OCI-LY3 (cell line): ENCODE results near the gene RPAP3.

Source experiments
- H2AFZ ChIP-seq: fragments of 200-600, 300-600 bp; shearing (Covaris generic); 2 replicates; pipeline ENCODE4 v1.6.0; 2014; ENCODE audit warnings: antibody characterized with exemption, low read depth, low read length
- H3K27ac ChIP-seq: fragments of 200-600, 300-600 bp; sonication (generic); 2 replicates; pipeline ENCODE4 v1.5.1; 2014; ENCODE audit warnings: mild to moderate bottlenecking, low read length, moderate library complexity, mixed read lengths
- H3K27me3 ChIP-seq: fragments of 200-600, 300-600 bp; sonication (generic); 2 replicates; pipeline ENCODE4 v1.6.1; 2014; ENCODE audit warnings: low read depth, low read length, mixed read lengths
- H3K36me3 ChIP-seq: fragments of 200-600, 300-600 bp; sonication (generic); replicated peaks from 2 replicates; pipeline ENCODE3; 2014; ENCODE audit warnings: low read depth, low read length, mixed read lengths
- H3K4me1 ChIP-seq: fragments of 300-600, 200-600 bp; sonication (generic); 2 replicates; pipeline ENCODE4 v1.6.1; 2014; ENCODE audit warnings: low read length, mixed read lengths
- H3K4me2 ChIP-seq: fragments of 200-600, 300-600 bp; sonication (generic); 2 replicates; pipeline ENCODE4 v1.6.1; 2014; ENCODE audit warnings: low read length, mixed read lengths
- H3K4me3 ChIP-seq: fragments of 300-600, 200-600 bp; sonication (generic); 2 replicates; pipeline ENCODE4 v1.5.1; 2014; ENCODE audit warnings: antibody characterized with exemption, mild to moderate bottlenecking, low read length, moderate library complexity
- H3K79me2 ChIP-seq: fragments of 300-600, 200-600 bp; shearing (Covaris generic); 2 replicates; pipeline ENCODE4 v1.6.1; 2014; ENCODE audit warnings: mild to moderate bottlenecking, low read length, mixed read lengths
- H3K9ac ChIP-seq: fragments of 300-600, 200-600 bp; shearing (Covaris generic); 2 replicates; pipeline ENCODE4 v1.6.0; 2014; ENCODE audit warnings: mild to moderate bottlenecking, low read length, moderate library complexity
- H3K9me3 ChIP-seq: fragments of 200-600, 300-600 bp; shearing (Covaris generic); 2 replicates; pipeline ENCODE4 v1.6.1; 2014; ENCODE audit warnings: low read length, mixed read lengths; ENCODE audit not compliant: insufficient read depth
- H4K20me1 ChIP-seq: fragments of 200-600, 300-600 bp; sonication (generic); 2 replicates; pipeline ENCODE4 v1.6.1; 2016; ENCODE audit warnings: low read length, mixed read lengths; ENCODE audit not compliant: insufficient read depth
- EZH2phosphoT487 ChIP-seq: fragments of 200-600 bp; shearing (Covaris generic); IDR thresholded peaks from 2 replicates; pipeline ENCODE4 v1.6.1; 2018; ENCODE audit warnings: antibody characterized with exemption, mixed run types, low read depth
- TF ChIP-seq, protein P1 (sequence below): fragments of 200-600, 300-600 bp; sonication (generic); IDR thresholded peaks from 2 replicates; pipeline ENCODE4 v1.5.1; 2014; ENCODE audit warnings: antibody characterized with exemption, low read length, low read depth

RPAP3 gene

DNA sequence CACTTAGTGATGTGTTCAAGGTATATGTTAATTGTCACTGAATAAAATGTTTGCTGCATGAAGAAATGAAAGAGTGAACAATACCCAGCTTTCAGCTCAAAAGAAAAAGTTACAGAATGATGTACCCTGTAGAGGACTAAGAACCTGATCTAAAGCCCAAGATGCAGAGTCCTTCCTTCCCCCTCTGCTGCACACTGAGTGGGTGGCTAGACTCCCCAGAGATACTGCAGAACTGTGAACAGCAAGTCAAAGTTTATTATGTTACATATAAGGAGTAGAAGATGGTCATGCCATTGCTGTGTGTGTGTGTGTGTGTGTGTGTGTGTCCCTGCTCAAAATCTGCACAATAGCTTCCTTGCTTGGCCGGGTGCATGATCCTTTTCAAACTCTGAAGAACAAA is 83.9 kb downstream of the RPAP3 start:
- H3K27me3 ChIP-seq: no peaks in the 10 kb centered on the region
- H4K20me1 ChIP-seq: no peaks in the 10 kb centered on the region
- no peak overlapping the region for H2AFZ ChIP-seq
- no peaks in the 10 kb centered on the region for H3K4me1 ChIP-seq
- no peaks in the 10 kb centered on the region for H3K79me2 ChIP-seq
- H3K36me3 ChIP-seq: peaks cover 36% of the 10 kb centered on the region
- H3K9me3 ChIP-seq: no peaks in the 10 kb centered on the region
- TF ChIP-seq, protein P1, sequence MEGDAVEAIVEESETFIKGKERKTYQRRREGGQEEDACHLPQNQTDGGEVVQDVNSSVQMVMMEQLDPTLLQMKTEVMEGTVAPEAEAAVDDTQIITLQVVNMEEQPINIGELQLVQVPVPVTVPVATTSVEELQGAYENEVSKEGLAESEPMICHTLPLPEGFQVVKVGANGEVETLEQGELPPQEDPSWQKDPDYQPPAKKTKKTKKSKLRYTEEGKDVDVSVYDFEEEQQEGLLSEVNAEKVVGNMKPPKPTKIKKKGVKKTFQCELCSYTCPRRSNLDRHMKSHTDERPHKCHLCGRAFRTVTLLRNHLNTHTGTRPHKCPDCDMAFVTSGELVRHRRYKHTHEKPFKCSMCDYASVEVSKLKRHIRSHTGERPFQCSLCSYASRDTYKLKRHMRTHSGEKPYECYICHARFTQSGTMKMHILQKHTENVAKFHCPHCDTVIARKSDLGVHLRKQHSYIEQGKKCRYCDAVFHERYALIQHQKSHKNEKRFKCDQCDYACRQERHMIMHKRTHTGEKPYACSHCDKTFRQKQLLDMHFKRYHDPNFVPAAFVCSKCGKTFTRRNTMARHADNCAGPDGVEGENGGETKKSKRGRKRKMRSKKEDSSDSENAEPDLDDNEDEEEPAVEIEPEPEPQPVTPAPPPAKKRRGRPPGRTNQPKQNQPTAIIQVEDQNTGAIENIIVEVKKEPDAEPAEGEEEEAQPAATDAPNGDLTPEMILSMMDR: no peak
- TF ChIP-seq EZH2phosphoT487: no peak
- H3K9ac ChIP-seq: no peak overlapping the region
- H3K4me3 ChIP-seq: no peak overlapping the region
- H3K4me2 ChIP-seq: no peak overlapping the region
- H3K27ac ChIP-seq: no peak overlapping the region

DNA sequence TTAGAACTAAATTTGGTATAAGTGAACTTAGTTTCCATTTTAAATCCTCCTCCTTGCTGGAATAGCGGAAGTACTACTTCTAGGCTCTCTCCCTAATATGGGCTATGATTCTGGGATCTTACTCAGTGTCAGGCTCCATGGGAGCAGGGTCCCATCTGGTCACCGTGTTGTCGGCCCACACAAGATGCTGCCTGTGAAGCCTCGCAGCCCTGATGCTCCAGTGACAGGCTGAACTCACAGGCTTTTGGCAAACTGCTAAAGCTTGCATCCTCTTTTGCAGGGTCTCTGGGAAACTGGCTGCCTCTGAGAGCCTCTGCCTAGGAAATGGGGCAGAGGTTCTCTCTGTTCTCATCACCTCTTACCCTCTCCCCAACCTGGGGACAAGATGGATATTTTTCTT is 88.4 kb downstream of the RPAP3 start:
- Histone ChIP-seq H3K9me3 (peaks cover 14% of the 10 kb centered on the region), H2AFZ (no peak overlapping the region), H3K79me2 (no peaks in the 10 kb centered on the region), H4K20me1 (no peaks in the 10 kb centered on the region), H3K4me2 (no peak overlapping the region), H3K4me1 (no peaks in the 10 kb centered on the region), H3K9ac (no peak overlapping the region), H3K27ac (no peak overlapping the region), H3K36me3 (peaks cover 60% of the 10 kb centered on the region), H3K27me3 (no peaks in the 10 kb centered on the region), H3K4me3 (no peak overlapping the region)
- no peak for TF ChIP-seq EZH2phosphoT487
- TF ChIP-seq, protein P1: no peak

DNA sequence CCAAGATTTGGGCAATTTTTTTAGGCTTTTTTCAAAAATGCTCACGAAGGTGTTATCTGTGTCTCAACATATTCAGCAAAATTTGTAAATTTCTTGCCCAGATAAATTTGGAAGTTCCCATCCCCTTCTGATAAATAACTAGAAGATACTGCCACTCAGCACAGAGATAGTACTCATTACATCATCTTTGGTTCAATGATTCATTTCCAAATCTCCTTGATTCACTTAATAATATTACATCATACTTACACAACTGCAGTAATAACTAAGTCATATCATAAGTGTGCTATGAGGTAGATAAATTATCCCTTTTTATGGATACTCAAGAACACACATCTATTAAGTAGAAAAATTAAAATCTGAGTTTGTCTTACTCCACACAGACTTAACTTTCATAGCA is 89.4 kb downstream of the RPAP3 start:
- H3K4me1 ChIP-seq: no peaks in the 10 kb centered on the region
- H3K27ac ChIP-seq: no peak overlapping the region
- no peak overlapping the region for H3K4me3 ChIP-seq
- peaks cover 14% of the 10 kb centered on the region for H3K9me3 ChIP-seq
- no peak overlapping the region for H2AFZ ChIP-seq
- peaks cover 65% of the 10 kb centered on the region for H3K36me3 ChIP-seq
- no peak for TF ChIP-seq EZH2phosphoT487
- TF ChIP-seq, protein P1: no peak
- no peaks in the 10 kb centered on the region for H3K27me3 ChIP-seq
- H3K79me2 ChIP-seq: no peaks in the 10 kb centered on the region
- H3K9ac ChIP-seq: no peak overlapping the region
- no peaks in the 10 kb centered on the region for H4K20me1 ChIP-seq
- no peak overlapping the region for H3K4me2 ChIP-seq

DNA sequence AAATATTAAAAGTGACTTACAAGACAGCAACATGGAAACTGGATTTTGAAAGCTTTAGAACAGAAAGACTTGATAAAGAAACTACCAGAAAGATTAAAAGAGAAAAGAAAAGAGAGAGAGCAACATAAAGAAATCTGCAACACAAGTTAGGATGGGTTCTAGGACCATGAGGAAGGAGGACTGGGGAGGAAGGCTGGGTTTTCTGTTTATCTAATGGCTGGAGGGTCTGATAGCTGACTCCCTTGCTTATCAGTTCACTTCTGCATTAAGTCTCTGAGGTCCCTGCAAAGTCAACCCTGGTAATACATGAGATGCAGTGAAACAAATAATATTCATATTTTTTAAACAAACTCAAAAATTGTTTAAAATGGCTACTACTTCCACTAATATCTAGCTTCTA is 90.1 kb downstream of the RPAP3 start:
- no peak for TF ChIP-seq EZH2phosphoT487
- TF ChIP-seq, protein P1: no peak
- Histone ChIP-seq H3K27me3 (no peaks in the 10 kb centered on the region), H2AFZ (no peak overlapping the region), H3K27ac (no peak overlapping the region), H3K79me2 (no peaks in the 10 kb centered on the region), H3K9ac (no peak overlapping the region), H3K36me3 (peaks cover 58% of the 10 kb centered on the region), H3K9me3 (peaks cover 14% of the 10 kb centered on the region), H3K4me1 (no peaks in the 10 kb centered on the region), H4K20me1 (no peaks in the 10 kb centered on the region), H3K4me3 (no peak overlapping the region), H3K4me2 (no peak overlapping the region)
